ENCODE results near the gene ATF7. TPM values are rescaled to one million over a fixed set of nuclear protein-coding genes. Genes with fewer than 3 reads are reported as not detected.
A peak's percentile ranks its signal among the peaks of the same experiment; 100 is the strongest.

Gene ATF7
- total RNA-seq, 1 experiment from 2014 or later, result 44.3 TPM

DNA sequence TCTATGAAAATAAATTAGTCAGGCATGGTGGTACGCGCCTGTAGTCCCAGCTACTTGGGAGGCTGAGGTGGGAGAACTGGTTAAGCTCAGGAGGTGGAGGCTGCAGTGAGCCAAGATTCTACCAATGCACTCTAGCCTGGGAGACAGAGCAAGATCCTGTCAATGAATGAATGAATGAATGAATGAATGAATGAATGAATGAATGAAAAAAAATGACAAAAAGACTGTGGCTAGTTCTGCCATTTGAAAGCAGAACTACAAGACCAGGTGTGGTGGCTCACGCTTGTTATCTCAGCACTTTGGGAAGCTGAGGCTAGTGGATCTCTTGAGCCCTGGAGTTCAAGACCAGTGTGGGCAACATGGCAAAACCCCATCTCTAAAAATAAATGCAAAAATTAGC lies 86.7 kb downstream of the ATF7 start:
- TF ChIP-seq EZH2 (IDR thresholded peaks at IDR 0.05; ENCODE audit: borderline replicate concordance, low read depth, low read length, poor library complexity, severe bottlenecking), result no peak
- TF ChIP-seq, protein P1, sequence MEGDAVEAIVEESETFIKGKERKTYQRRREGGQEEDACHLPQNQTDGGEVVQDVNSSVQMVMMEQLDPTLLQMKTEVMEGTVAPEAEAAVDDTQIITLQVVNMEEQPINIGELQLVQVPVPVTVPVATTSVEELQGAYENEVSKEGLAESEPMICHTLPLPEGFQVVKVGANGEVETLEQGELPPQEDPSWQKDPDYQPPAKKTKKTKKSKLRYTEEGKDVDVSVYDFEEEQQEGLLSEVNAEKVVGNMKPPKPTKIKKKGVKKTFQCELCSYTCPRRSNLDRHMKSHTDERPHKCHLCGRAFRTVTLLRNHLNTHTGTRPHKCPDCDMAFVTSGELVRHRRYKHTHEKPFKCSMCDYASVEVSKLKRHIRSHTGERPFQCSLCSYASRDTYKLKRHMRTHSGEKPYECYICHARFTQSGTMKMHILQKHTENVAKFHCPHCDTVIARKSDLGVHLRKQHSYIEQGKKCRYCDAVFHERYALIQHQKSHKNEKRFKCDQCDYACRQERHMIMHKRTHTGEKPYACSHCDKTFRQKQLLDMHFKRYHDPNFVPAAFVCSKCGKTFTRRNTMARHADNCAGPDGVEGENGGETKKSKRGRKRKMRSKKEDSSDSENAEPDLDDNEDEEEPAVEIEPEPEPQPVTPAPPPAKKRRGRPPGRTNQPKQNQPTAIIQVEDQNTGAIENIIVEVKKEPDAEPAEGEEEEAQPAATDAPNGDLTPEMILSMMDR (conservative IDR thresholded peaks at IDR 0.05; ENCODE audit: low read depth, low read length), result no peak
- ChIA-PET POLR2A (ENCODE audit: low non-redundant PET) (no interaction called here), CTCF (no interaction called here)
- H3K27ac ChIP-seq (ENCODE audit: low read depth, low read length, poor library complexity, severe bottlenecking), result no peak overlapping the region
- H3K9me3 ChIP-seq (ENCODE audit: low read depth, low read length, poor library complexity, severe bottlenecking), result no peaks in the 10 kb centered on the region
- no peak for DNase-seq (ENCODE audit: low spot score)
- peaks cover 28% of the 10 kb centered on the region for H3K36me3 ChIP-seq (ENCODE audit: insufficient read depth, low read length, poor library complexity, severe bottlenecking)
- no TSS peak for BruUV-seq (replicated peaks)
- no peak overlapping the region for H3K4me3 ChIP-seq (ENCODE audit: low read depth, low read length, poor library complexity, severe bottlenecking)
- intact Hi-C loops (cut with micrococcal nuclease; ENCODE audit: unreplicated experiment), result no loop called here
- H3K27me3 ChIP-seq (replicated peaks; ENCODE audit: insufficient read depth, low read depth, low read length, poor library complexity), result no peaks in the 10 kb centered on the region
- H3K4me1 ChIP-seq (ENCODE audit: insufficient read depth, low read length, poor library complexity, severe bottlenecking), result peaks cover 17% of the 10 kb centered on the region

DNA sequence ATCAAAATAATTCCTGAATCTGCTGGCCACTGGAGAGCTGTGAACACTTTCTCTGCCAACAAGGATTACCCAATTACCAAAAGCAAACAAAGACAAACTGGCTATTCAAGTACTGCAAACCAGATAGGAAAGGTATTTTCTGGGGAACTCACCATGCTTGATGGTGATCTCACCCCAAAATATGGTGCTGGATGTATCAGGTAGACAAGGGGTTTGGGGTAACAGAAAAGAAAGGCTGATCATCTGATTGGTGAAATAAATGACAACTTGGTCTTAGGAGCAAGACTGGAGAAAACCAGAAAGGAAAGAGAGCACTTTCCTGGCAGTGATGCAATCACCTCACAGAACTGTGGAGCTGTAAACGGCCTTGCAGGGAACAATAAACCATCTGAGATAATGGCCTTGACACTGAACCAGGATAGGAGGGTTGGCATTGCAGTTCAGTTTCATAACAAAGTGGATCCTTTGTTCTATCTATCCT lies 87.9 kb downstream of the ATF7 start:
- Histone ChIP-seq H3K36me3 (ENCODE audit: insufficient read depth, low read length, poor library complexity, severe bottlenecking) (peaks cover 35% of the 10 kb centered on the region), H3K27ac (ENCODE audit: low read depth, low read length, poor library complexity, severe bottlenecking) (peak overlapping the region; percentile 62), H3K27me3 (replicated peaks; ENCODE audit: insufficient read depth, low read depth, low read length, poor library complexity) (no peaks in the 10 kb centered on the region), H3K4me1 (ENCODE audit: insufficient read depth, low read length, poor library complexity, severe bottlenecking) (peaks cover 8% of the 10 kb centered on the region), H3K4me3 (ENCODE audit: low read depth, low read length, poor library complexity, severe bottlenecking) (no peak overlapping the region), H3K9me3 (ENCODE audit: low read depth, low read length, poor library complexity, severe bottlenecking) (no peaks in the 10 kb centered on the region)
- peak; percentile 39 for DNase-seq (ENCODE audit: low spot score)
- TF ChIP-seq, protein P1 (conservative IDR thresholded peaks at IDR 0.05; ENCODE audit: low read depth, low read length), result no peak
- no peak for TF ChIP-seq EZH2 (IDR thresholded peaks at IDR 0.05; ENCODE audit: borderline replicate concordance, low read depth, low read length, poor library complexity, severe bottlenecking)
- CTCF ChIA-PET, result no interaction called here
- intact Hi-C loops (cut with micrococcal nuclease; ENCODE audit: unreplicated experiment), result no loop called here
- no TSS peak for BruUV-seq (replicated peaks)
- POLR2A ChIA-PET (ENCODE audit: low non-redundant PET), result no interaction called here

DNA sequence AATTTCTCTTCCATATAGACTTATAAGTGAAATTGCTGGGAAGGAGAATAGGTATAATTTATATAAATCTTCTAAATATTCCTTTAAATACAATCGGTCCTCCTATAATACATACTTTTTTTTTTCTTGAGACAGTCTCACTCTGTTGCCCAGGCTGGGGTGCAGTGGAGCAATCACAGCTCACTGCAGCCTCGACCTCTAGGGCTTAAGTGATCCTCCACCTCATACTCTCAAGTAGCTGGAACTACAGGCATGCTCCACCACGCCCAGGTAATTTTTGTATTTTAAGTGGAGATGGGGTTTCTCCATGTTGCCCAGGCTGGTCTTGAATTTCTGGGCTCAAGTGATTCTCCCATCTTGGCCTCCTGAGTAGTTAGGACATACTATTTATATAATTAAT lies 89.2 kb downstream of the ATF7 start:
- ChIA-PET POLR2A (ENCODE audit: low non-redundant PET) (no interaction called here), CTCF (no interaction called here)
- Histone ChIP-seq H3K9me3 (ENCODE audit: low read depth, low read length, poor library complexity, severe bottlenecking) (no peaks in the 10 kb centered on the region), H3K4me1 (ENCODE audit: insufficient read depth, low read length, poor library complexity, severe bottlenecking) (peaks cover 6% of the 10 kb centered on the region), H3K36me3 (ENCODE audit: insufficient read depth, low read length, poor library complexity, severe bottlenecking) (peaks cover 38% of the 10 kb centered on the region), H3K27me3 (replicated peaks; ENCODE audit: insufficient read depth, low read depth, low read length, poor library complexity) (no peaks in the 10 kb centered on the region), H3K27ac (ENCODE audit: low read depth, low read length, poor library complexity, severe bottlenecking) (no peak overlapping the region), H3K4me3 (ENCODE audit: low read depth, low read length, poor library complexity, severe bottlenecking) (no peak overlapping the region)
- no peak for DNase-seq (ENCODE audit: low spot score)
- BruUV-seq (replicated peaks), result no TSS peak
- no peak for TF ChIP-seq EZH2 (IDR thresholded peaks at IDR 0.05; ENCODE audit: borderline replicate concordance, low read depth, low read length, poor library complexity, severe bottlenecking)
- TF ChIP-seq, protein P1 (conservative IDR thresholded peaks at IDR 0.05; ENCODE audit: low read depth, low read length), result no peak
- intact Hi-C loops (cut with micrococcal nuclease; ENCODE audit: unreplicated experiment), result no loop called here
